HepG2 (cell line): Measurements from ENCODE around the gene PDE5A.

Source experiments
- NFE2L1 ChIP-seq: sonication (generic); formaldehyde crosslinking; IDR thresholded peaks from 2 replicates; pipeline ENCODE4 v1.4.0; 2020; ENCODE audit warnings: missing genetic modification reagents, mild to moderate bottlenecking, borderline replicate concordance
- PHF8 ChIP-seq: sonication (generic); formaldehyde crosslinking; IDR thresholded peaks from 2 replicates; pipeline ENCODE4 v1.5.0; 2020; ENCODE audit warnings: missing genetic modification reagents
- POLR2A ChIP-seq, 2 experiments: IDR thresholded peaks; 2 replicates each; pipeline ENCODE4 v1.6.1; 2011; ENCODE audit warnings: low read depth in 2 of 2, low read length in 2 of 2, mild to moderate bottlenecking in 1 of 2, moderate library complexity in 1 of 2; ENCODE audit not compliant: insufficient read depth in 1 of 2
- TARDBP ChIP-seq: sonication (generic); formaldehyde crosslinking; IDR thresholded peaks from 2 replicates; pipeline ENCODE4 v1.8.0; 2022; ENCODE audit warnings: mild to moderate bottlenecking, missing genetic modification reagents
- YY1 ChIP-seq: IDR thresholded peaks from 2 replicates; pipeline ENCODE4 v1.6.1; 2011; ENCODE audit warnings: low read length, low read depth, moderate library complexity, mild to moderate bottlenecking; ENCODE audit not compliant: insufficient read depth, insufficient replicate concordance
- ZBTB34 ChIP-seq: sonication (generic); formaldehyde crosslinking; IDR thresholded peaks from 2 replicates; pipeline ENCODE4 v1.8.0; 2022; ENCODE audit warnings: mild to moderate bottlenecking, missing genetic modification reagents
- ZNF33A ChIP-seq: sonication (generic); formaldehyde crosslinking; IDR thresholded peaks from 2 replicates; pipeline ENCODE4 v1.5.1; 2020; ENCODE audit warnings: missing genetic modification reagents, mild to moderate bottlenecking, moderate library complexity, borderline replicate concordance
- ZNF761 ChIP-seq: sonication (generic); formaldehyde crosslinking; conservative IDR thresholded peaks from 2 replicates; pipeline ENCODE4 v1.4.0; 2020; ENCODE audit warnings: mild to moderate bottlenecking, missing genetic modification reagents

GRCh38 chr4:119501740-119502139, 126.9 kb downstream of the PDE5A start:
- no peak for TF ChIP-seq ZNF761
- no peak for TF ChIP-seq ZNF33A (CRISPR knock-in tag)
- no peak for TF ChIP-seq NFE2L1 (CRISPR knock-in tag)
- TF ChIP-seq PHF8 (CRISPR knock-in tag) = no peak
- no peak for TF ChIP-seq YY1
- TF ChIP-seq TARDBP = peak; percentile 40; the same call in 1 of the 2 replicates
- no peak for TF ChIP-seq POLR2A (IDR thresholded peaks at IDR 0.05; ENCODE audit: insufficient read depth in 1 of 2, low read depth in 2 of 2, low read length in 2 of 2)
- TF ChIP-seq ZBTB34 (CRISPR knock-in tag) = no peak
